GM12873 (cell line): Measurements from ENCODE around the gene CHRNB1.

ENCODE experiments used
- CTCF ChIP-seq: IDR thresholded peaks from 2 replicates; pipeline ENCODE4 v1.5.1; 2012; ENCODE audit warnings: low read depth, mild to moderate bottlenecking, moderate library complexity, low read length, control low read depth; ENCODE audit not compliant: insufficient read depth; ENCODE audit errors: missing control alignments

Gene CHRNB1

GRCh38 chr17:7501729-7502128 lies 56.9 kb downstream of the CHRNB1 start:
- no peak for TF ChIP-seq CTCF

GRCh38 chr17:7502171-7502847 lies 57.4 kb downstream of the CHRNB1 start:
- no peak for TF ChIP-seq CTCF

- TF ChIP-seq CTCF, result peak; percentile 47
These were observed 58.1 kb downstream of the CHRNB1 start for GRCh38 chr17:7502987-7503386.

GRCh38 chr17:7503521-7503920 lies 58.7 kb downstream of the CHRNB1 start:
- TF ChIP-seq CTCF, result no peak
